GM12878 (cell line): Measurements from ENCODE around the gene KRT78. TPM values are rescaled to one million over a fixed set of nuclear protein-coding genes. Genes with fewer than 3 reads are reported as not detected.
"Not testable (repeated sequence)": the region's sequence is repeated elsewhere in the genome, so short reads cannot be mapped to it uniquely, and the experiment has no call there.

Source experiments
- ATAC-seq: fragments of 200-7000 bp; cut with Tn5 transposase; 3 replicates; pipeline ENCODE4 v1.9.1; 2020; ENCODE audit warnings: mild to moderate bottlenecking, moderate library complexity
- BruUV-seq: library from RNA; stranded (reverse); fragments of 400-500 nt; replicated peaks from 2 replicates; lab custom pipeline; 2021; lab: Mats Ljungman, UMichigan
- CTCF ChIA-PET: fragments of 300-600 bp; sonication (Branson Sonifier 250); formaldehyde crosslinking; extraction: SDS; loops from one replicate; lab custom pipeline; 2021; ENCODE audit warnings: inconsistent platforms; lab: Yijun Ruan, JAX
- POLR2A ChIA-PET: fragments of 350-600 bp; formaldehyde crosslinking; extraction: SDS; loops from one replicate; lab custom pipeline; 2021; ENCODE audit warnings: inconsistent platforms; lab: Charles Lee
- RAD21 ChIA-PET: fragments of 300-600 bp; sonication (Branson Sonifier 250); formaldehyde crosslinking; loops from one replicate; lab custom pipeline; 2023; ENCODE audit warnings: antibody characterized with exemption; ENCODE audit not compliant: unreplicated experiment; lab: Charles Lee
- SMC1A ChIA-PET: fragments of 300-600 bp; sonication (Branson Sonifier 250); formaldehyde crosslinking; loops from one replicate; lab custom pipeline; 2023; ENCODE audit not compliant: unreplicated experiment, uncharacterized antibody; lab: Charles Lee
- DNase-seq: peaks from one replicate; pipeline ENCODE4 v3.0.0-alpha.2; 2011; ENCODE audit warnings: low read depth, low spot score
- FAIRE-seq: peaks from 3 replicates; lab custom pipeline; 2011; peaks lifted over from hg19 to GRCh38; lab: Jason Lieb, UNC
- H2AFZ ChIP-seq: 2 replicates; pipeline ENCODE4 v1.6.0; 2011; ENCODE audit warnings: low read depth, low read length, control low read depth; ENCODE audit not compliant: control insufficient read depth
- H3K27ac ChIP-seq: 2 replicates; pipeline ENCODE4 v1.5.1; 2011; ENCODE audit warnings: control low read depth; ENCODE audit not compliant: control insufficient read depth, insufficient read depth
- H3K27me3 ChIP-seq, 2 experiments: replicated peaks in 1 of 2; 2 replicates each; pipeline versions ENCODE4 v1.6.0 to v1.6.1; 2011; ENCODE audit warnings: low read length in 1 of 2; ENCODE audit not compliant: control insufficient read depth in 2 of 2, insufficient read depth in 2 of 2
- H3K36me3 ChIP-seq, 2 experiments: 2 replicates each; pipeline ENCODE4 v1.5.1; 2011; ENCODE audit warnings: low read length in 1 of 2; ENCODE audit not compliant: control insufficient read depth in 2 of 2, insufficient read depth in 2 of 2
- H3K4me1 ChIP-seq: 2 replicates; pipeline ENCODE4 v1.6.1; 2011; ENCODE audit warnings: mild to moderate bottlenecking, low read length, moderate library complexity, mixed read lengths; ENCODE audit not compliant: control insufficient read depth, insufficient read depth
- H3K4me2 ChIP-seq: 2 replicates; pipeline ENCODE4 v1.6.0; 2011; ENCODE audit warnings: control low read depth; ENCODE audit not compliant: control insufficient read depth, insufficient read depth
- H3K4me3 ChIP-seq: fragments of 200-600 bp; sonication (generic); 2 replicates; pipeline ENCODE4 v1.5.1; 2016
- H3K79me2 ChIP-seq: 2 replicates; pipeline ENCODE4 v1.6.0; 2011; ENCODE audit warnings: low read length; ENCODE audit not compliant: control insufficient read depth, insufficient read depth
- H3K9ac ChIP-seq: 2 replicates; pipeline ENCODE4 v1.8.0; 2011; ENCODE audit warnings: low read length, control low read depth, mixed read lengths; ENCODE audit not compliant: control insufficient read depth, insufficient read depth
- H3K9me3 ChIP-seq: replicated peaks from 3 replicates; pipeline ENCODE4 v1.5.1; 2011; ENCODE audit warnings: mild to moderate bottlenecking, low read length; ENCODE audit not compliant: control insufficient read depth, insufficient read depth
- H4K20me1 ChIP-seq: 2 replicates; pipeline ENCODE4 v1.6.0; 2011; ENCODE audit not compliant: control insufficient read depth, insufficient read depth
- BCLAF1 ChIP-seq: fragments of 450-650 bp; IDR thresholded peaks from 2 replicates; pipeline ENCODE4 v1.6.1; 2017; ENCODE audit warnings: antibody characterized with exemption, mild to moderate bottlenecking, moderate library complexity
- CTCF ChIP-seq, 3 experiments: IDR thresholded peaks in 2 of 3; conservative IDR thresholded peaks in 1 of 3; 2 replicates each; pipeline ENCODE4 v1.5.1; 2011; ENCODE audit warnings: low read depth in 3 of 3, low read length in 3 of 3, mild to moderate bottlenecking in 3 of 3, control low read depth in 2 of 3, moderate library complexity in 2 of 3, inconsistent platforms in 1 of 3, mixed read lengths in 1 of 3; ENCODE audit not compliant: control insufficient read depth in 2 of 3, insufficient read depth in 1 of 3; ENCODE audit errors: extremely low read depth in 1 of 3
- NKRF ChIP-seq: fragments of 450-650 bp; conservative IDR thresholded peaks from 2 replicates; pipeline ENCODE4 v1.6.1; 2017; ENCODE audit warnings: mild to moderate bottlenecking, moderate library complexity
- WGBS: methylation state at CpG from one replicate; pipeline ENCODE4 v1.1.6; 2016; ENCODE audit warnings: low lambda C conversion rate; ENCODE audit not compliant: insufficient replicate concordance, insufficient coverage; ENCODE audit errors: missing lambda C conversion rate; 5-methylcytosine and 5-hydroxymethylcytosine counted together
- in situ Hi-C: fragments of 300-500 bp; cut with MboI; formaldehyde crosslinking; loops from 9 replicates; pipeline ENCODE4 v1.14.3; 2018; ENCODE audit warnings: mixed read lengths
- intact Hi-C: fragments of 100-400 bp; cut with micrococcal nuclease; formaldehyde crosslinking; loops from one replicate; pipeline ENCODE4 v1.14.2; 2022; ENCODE audit not compliant: unreplicated experiment
- polyA plus RNA-seq, 11 experiments: library from polyadenylated mRNA; depleted of rRNA in 4 of 11; unstranded in 6 of 11; stranded (reverse) in 5 of 11; fragments of >200 nt; fragmentation: Nextera tagmentation in 4 of 11; fragmentation: Illumina TruSeq in 1 of 11; extraction: Ambion mirVana in 4 of 11; extraction: Trizol in 1 of 11; gene quantifications; 1 replicate in 1 of 11; 2 replicates in 10 of 11; pipeline versions ENCODE4 v1.2.1 to v1.2.3, GENCODE V29; 2011 to 2016; ENCODE audit warnings: inconsistent platforms in 2 of 11, missing spikeins in 2 of 11, low read depth in 1 of 11
- total RNA-seq, 4 experiments: library from RNA; depleted of rRNA in 3 of 4; stranded (reverse); fragments of >200 nt in 3 of 4; fragmentation: Illumina TruSeq in 1 of 4; extraction: Trizol in 1 of 4; gene quantifications; 2 replicates each; pipeline versions ENCODE4 v1.2.1 to v1.2.3, GENCODE V29; 2013 to 2021

The KRT78 gene
- total and polyA plus RNA-seq, 10 of the 15 experiments (the other 5 are each of a cell fraction or from before 2014, with no cell fraction given), result 0.07 TPM; not detected in 9

GRCh38 chr12:52856787-52857186 is 8.0 kb upstream of the KRT78 start (continued):
- no peak for TF ChIP-seq CTCF (IDR thresholded peaks at IDR 0.05 in 2 of 3, conservative IDR thresholded peaks at IDR 0.05 in 1 of 3; ENCODE audit: control insufficient read depth in 2 of 3, extremely low read depth in 1 of 3, insufficient read depth in 1 of 3, low read depth in 3 of 3, low read length in 3 of 3)
- TF ChIP-seq BCLAF1, result no peak
- no peak for TF ChIP-seq NKRF
- TF ChIP-seq, all 136 proteins: peak for 0

- SMC1A ChIA-PET, H3K27ac ChIP-seq, H3K79me2 ChIP-seq, RAD21 ChIA-PET, FAIRE-seq, H3K4me2 ChIP-seq, DNase-seq, ATAC-seq, H3K4me3 ChIP-seq, H3K9ac ChIP-seq, in situ Hi-C loops, BruUV-seq, H3K9me3 ChIP-seq, H3K4me1 ChIP-seq, H4K20me1 ChIP-seq, H3K36me3 ChIP-seq, intact Hi-C loops, H3K27me3 ChIP-seq, POLR2A ChIA-PET, H2AFZ ChIP-seq: not testable (repeated sequence)
- CTCF ChIA-PET, result interaction anchor here (1.1 kb wide), 1 partner anchor 9 kb away, joined by 3 read pairs; no protein-coding TSS in a partner anchor
- WGBS, result 30% methylated on average over 2 of the region's 2 CpGs
Measured at GRCh38 chr12:52856077-52856476, 7.3 kb upstream of the KRT78 start.
